NCI-H1694 treated with DMSO at 0.1 percent for 48 hours (cell line): ENCODE results near the gene PLCXD3.
A peak's percentile ranks its signal among the peaks of the same experiment; 100 is the strongest.

Source experiments
- DNase-seq: peaks from one replicate; lab custom pipeline; 2025; lab: John Stamatoyannopoulos, UW

Gene PLCXD3, protein sequence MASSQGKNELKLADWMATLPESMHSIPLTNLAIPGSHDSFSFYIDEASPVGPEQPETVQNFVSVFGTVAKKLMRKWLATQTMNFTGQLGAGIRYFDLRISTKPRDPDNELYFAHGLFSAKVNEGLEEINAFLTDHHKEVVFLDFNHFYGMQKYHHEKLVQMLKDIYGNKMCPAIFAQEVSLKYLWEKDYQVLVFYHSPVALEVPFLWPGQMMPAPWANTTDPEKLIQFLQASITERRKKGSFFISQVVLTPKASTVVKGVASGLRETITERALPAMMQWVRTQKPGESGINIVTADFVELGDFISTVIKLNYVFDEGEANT

DNA sequence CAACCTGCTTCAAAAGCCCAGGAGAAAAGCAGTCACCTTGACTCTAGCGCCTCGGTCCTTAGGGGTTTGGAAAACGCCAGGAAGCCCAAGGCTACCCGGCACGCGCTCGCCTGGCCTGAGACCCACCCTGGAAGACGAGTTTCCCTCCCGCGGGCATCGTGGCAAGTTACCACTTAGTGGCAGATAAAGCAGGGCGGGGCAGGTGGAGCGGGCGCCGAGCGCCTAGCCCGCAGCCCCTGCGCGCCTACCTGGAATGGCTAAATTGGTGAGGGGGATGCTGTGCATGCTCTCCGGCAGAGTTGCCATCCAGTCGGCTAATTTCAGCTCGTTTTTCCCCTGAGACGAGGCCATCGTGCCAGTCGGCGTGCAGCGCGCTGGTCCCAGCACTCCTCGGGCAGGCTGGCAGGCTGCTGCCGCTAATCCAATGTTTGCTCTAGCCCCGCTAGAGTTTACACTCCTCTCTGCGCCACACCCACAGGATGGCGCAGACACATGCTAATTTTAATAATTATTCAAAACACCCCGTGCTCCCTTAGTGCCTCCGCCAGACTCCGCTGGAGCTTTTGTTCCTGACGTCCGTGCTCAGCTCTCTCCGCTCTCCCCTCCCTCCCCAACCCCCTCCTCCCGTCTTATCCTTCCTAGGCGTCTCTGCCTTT is at the start of gene PLCXD3:
Gene PLCXD3 (minus strand): TSS at position 426 of the 656 bp plus-strand sequence. CDS start 75 bp downstream, at position 351.
- DNase-seq = peak; percentile 47

DNA sequence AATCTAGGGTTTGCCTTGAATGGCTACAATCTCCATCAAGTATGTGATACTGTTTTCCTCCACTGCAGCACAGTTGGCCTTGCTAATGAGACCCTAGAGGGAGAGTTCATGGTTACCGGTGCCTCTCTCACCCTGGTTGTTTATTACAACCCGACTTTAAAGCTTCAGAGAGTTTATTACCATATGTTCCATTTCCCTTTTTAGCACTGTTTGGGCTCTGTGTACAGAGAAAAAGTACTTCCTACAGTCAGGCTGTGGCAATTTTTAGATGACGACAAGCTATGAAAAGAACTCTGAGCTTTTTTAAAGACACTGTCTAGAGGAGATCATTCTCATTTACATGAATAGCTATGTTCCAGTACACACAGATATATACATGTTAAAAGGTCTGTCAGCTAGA is 48.8 kb upstream of the PLCXD3 start:
- DNase-seq = no peak

DNA sequence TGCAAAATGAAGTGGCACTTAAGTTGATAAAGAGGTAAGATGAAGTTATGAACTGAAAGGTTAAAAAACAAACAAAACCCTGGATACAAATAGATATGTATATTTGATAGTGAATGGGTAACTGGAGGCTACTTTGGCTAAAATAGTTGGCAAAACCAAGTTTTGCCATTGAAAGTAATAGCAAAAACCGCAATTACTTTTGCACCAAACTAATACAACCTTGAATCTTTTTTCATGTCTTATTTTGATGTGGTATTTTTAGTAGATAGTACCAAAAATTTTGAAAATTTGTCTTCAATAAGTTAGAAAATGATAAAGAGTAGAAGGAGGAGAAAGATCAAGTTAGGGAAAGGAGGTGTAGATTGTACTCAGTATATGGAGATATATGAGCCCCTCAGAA is 47.9 kb upstream of the PLCXD3 start:
- no peak for DNase-seq

DNA sequence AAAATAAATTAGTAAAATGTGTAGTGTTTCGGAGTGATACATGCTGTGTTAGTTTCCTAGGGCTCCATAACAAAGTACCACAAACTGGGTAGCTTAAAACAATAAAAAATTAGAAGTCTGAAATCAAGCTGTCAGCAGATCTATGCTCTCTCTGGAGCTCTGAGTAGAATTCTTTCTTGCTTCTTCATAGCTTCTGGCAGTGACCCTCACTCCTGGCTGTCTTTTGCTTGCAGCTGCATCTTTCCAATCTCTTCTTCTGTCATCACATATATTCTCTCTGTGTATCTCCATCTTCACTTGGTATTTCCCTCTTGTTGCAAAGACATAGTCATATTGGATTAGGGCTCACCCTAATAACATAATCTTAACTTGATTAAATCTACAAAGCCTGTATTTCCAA is 37.6 kb upstream of the PLCXD3 start:
- DNase-seq = no peak

DNA sequence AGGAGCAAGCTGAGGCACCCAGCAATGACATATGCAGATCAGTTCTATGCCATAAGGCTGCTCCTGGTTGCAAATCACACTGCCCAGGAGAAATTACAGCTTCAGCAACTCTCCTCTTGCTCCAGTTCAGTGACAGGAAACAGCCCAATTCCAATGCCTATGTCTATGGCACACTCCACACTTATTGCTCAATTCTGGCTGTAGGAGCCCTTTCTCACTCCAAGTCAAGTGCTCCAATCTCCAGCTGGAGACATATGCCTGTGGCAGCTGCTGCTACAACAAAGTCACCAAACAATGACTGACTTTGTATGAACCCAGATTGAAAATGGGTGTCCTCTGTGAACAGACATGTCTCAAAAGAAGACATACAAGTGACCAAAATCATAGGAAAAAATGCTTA is 31.8 kb upstream of the PLCXD3 start:
- DNase-seq = no peak

DNA sequence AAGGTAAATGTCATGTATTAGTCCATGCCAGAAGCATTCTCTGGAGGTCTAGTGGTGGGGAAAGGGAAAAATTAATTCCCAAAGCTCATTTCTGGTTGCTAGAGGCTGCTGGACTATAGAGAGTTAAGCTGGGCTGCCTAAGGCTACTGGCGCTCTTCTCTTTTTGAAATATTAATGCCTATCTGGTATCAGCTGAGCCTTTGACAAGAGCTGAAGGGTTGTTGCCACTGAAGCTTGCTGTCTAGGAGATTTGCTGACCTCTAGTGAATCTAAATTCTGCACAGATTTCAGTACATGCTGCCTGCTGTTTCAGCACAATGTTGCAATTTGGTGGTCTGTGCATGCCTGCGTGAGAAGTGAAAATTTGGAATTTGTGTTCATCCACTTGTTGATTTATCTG is 29.1 kb upstream of the PLCXD3 start:
- no peak for DNase-seq

DNA sequence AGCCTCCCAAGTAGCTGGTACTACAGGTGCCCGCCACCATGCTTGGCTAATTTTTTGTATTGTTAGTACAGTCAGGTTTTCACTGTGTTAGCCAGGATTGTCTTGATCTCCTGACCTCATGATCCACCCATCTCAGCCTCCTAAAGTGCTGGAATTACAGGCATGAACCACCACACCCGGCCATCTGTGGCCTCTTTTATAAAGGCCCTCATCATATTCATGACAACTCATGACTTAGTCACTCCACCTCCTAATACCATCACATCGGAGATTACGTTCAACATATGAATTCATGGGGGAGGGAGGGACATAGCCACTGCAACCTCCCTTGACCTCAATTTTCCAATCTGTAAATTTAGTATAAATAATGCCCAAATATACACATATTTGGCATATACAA is 27.2 kb upstream of the PLCXD3 start:
- DNase-seq = no peak

DNA sequence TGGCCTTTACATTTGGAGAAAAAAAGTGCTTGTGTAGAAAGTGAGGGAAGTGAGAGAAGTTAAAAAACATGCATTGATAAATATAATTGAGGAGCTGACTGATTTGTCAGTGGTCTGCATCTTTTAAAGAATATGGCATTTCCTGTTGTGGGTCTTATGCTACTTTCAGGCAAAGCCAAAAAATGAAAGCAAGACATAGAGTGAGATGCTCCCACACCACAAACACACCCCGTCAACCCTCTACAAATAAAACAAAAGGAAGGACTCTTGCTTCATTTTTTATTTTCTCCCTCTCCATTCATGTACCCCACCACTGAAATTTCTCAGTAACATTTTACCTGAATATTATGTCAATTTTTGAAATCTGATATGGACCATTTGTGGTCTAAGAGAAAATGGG is 22.1 kb upstream of the PLCXD3 start:
- no peak for DNase-seq

DNA sequence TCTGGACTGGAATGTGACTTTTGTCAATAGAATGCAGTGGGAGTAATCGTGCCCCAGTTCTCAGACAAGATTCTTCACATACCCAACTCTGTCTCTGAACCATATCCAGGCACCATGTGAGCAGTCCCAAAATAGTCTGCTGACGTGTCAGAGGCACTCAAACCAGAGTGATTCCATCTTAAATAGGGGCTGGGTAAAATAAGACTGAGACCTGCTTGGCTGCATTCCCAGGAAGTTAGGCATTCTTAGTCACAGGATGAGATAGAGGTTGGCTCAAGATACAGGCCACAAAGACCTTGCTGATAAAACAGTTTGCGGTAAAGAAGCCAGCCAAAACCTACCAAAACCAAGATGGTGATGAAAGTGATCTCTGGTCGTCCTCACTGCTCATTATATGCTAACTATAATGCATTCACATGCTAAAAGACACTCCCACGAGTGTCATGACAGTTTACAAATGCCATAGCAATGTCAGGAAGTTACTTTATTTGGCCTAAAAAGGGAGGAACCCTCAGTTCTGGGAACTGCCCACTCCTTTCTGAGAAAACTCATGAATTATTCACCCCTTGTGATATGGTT is 16.9 kb upstream of the PLCXD3 start:
- DNase-seq = no peak

DNA sequence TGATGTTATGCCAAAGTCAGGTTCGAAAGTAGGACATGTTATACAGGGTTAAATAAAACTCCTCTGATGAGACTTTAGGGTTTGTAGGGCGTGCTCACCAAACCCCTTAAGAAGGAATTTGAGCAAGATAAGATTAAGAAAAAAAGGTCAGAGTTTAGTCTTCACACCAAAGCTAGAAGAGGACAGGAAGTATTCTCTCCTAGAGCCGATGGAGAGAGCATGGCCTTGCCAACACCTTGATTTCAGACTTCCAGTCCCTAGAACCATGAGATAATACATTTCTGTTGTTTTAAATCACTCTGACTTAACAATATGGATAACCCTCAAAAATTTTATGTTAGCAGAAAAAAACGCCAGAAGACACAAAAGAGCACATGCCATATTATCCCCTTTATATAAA is 16.3 kb upstream of the PLCXD3 start:
- DNase-seq = no peak

DNA sequence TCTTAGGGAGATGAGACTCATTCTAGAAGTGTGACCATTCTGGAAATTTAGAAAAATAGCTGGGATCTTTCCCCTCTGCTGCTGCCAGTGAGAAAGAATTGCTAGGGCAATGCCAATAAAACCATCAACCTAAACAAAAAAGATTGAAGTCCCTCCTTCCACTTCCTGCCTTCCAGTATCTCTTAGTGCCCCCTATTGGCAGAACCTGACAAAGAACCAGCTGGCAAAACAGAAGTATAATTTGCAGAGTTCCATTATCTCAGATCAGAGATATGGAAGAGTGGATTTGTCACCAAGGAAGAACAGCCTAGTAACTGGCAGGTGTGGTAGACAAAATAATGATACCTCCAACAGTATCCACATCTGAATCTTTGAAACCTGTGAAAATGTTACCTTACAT is 13.8 kb upstream of the PLCXD3 start:
- peak; percentile 21 for DNase-seq

DNA sequence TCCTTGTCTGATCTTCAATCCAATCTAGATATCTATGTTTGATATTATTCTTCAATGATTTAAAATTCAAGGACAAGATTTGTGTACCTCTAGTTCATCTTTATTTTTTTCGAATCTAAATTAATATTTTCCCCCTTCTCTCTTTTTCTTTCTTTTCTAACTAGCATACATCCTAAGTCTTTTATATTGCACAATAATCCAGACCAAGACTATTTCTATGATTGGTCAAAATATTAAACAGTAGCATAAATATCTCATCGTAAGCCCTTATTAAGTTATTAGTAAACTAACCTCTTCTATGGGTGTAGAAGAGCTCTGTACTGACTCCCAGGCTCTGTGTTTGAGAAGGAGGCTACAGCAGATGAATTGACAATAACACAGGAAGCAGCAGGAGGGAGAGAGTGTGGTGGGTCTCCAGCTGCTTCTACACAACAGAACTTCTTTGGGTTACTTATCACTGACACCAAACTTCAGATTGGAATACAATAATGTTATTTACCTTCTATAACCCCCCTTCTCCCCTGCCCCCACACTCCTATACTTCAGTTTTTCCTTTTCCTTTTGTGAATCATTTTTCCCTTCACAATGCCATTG is 11.9 kb upstream of the PLCXD3 start:
- DNase-seq = no peak

DNA sequence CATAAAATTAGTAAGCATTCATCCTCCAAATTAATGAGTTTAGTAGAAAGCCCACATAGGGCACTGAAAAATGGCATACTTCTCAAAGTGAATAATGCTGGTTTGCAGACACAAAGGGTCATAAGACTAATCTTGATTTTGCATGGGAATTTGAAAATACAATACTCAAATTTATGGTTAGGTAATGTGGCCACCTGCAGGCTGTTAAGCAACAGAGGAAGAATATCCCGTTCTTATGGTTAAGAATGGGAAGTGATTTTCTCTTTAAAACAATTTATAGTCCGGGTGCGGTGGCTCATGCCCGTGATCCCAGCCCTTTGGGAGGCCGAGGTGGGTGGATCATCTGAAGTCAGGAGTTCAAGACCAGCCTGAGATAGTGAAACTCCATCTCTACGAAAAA is 9.4 kb upstream of the PLCXD3 start:
- no peak for DNase-seq

DNA sequence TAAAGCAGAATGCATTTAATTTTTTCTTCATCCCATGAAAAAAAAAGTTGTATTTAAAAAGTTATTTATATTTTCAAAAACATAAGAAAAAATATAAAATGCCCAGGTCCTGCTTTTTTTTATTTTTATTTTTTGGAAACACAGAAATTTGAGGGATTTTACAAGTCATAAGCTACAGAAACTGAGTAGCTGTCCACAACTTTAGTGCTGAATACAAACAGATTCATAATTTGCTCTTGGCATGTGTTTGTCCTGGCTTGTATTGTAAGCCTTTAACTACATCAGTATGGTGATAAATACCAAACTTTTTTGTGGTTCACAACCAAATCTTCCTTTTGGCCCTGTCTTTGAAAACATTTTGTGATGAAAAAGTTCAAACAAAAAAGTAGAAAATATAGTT is 7.5 kb upstream of the PLCXD3 start:
- no peak for DNase-seq

DNA sequence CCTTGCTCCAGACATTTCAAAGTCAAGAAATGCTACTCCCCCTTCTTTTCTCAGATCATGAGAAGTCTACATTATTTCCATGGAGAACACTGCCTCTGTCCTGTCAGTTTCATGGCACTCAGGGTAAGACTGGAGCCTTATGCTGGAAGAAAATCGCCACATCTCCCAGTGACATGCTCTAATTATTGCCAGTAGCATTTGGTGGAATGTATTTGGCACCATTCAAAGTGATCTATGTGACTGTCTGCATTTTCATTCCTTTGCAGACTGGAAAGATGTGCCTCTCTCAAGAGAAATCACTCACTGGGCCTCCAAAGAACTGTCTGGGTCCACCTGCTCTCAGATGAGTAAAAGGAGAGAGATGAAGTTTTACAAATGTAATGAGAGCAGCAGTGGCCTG is 840 bp upstream of the PLCXD3 start:
- DNase-seq = no peak

DNA sequence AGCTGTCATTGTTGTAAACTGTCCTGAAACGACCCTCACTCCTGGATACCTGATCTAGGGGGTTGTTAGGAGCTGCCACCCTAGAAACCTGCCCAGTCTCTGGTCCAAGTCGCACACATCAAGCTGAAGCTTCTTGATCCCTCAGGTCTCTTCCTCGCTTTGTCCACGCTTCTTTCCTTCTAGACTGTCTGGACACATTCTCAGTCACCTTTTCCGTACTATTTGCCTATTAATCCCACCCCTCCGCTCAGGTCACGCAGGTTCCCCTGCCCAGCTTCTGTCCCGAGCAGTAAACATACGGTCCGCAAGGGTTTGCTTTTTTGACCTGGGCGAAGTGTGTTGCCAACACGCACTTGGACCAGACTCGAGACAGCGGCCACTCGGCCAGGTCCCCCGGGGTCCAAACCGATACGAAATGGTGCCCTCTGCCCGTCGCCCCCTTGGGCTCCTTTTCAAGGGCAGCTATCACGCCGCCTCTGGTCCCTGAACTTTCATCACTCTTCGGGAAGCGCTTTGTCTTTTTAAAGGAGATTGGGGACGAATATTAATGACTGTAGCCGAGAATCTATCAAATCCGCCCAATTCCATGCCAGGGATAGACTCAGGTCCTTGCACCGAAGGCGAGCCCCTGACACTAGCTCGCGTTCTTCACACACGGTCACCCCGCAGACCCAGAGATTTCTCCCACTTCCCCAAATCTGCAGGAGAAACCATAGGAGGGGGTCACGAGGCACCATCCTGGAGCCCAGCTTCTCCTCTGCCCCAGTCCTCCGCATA is 814 bp downstream of the PLCXD3 start:
- no peak for DNase-seq

DNA sequence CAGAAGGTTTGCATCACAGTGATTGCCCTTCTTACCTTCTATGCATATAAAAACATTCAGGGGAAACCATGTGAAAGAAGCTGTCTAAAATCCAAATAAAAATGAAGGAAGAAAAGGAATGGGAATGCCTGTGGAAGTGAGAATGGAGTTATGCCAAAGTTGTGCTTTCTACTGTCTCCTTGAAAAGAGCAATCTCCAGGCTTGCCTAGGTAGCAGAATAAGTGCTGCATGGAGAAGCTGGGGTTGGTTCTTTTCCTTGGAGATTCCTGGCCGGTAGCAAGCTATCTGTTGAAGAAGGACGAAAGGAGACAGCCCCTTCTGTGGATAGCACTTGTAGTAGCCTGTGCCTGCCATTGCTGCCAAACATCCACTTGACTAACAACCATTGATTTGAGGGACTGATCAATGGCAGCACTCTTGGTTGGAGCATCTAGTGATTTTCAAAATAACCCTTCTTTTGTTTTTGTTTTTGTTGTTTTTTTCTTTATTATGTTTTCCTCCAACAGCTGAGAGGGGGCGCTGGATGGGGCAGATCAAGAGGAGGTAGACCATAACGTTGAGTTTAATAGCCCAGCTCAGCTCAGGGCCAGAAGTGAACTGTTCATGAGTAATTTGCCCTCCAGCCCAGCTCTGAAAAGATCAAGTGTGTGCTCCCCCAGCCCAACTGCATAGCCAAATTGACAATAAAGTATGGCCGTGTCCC is 1.6 kb downstream of the PLCXD3 start:
- no peak for DNase-seq

DNA sequence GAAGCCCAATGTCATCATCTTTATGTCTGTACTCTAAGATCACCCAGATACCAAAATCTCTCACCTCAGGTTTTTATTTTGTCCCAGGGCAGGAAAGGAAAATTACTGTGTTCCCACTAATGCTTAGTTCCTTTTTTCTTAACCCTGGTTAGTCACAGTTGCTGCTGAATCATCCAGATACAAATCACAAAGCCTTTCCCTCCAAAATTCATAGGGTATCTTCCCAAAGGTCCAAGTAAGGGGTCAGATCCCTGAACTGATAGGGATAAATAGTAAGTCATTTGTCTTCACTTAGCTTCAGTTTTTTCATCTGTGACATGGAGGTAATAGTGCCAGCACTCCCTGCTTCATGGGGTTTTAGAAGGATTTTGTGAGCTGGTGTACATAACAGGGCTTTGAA is 2.2 kb downstream of the PLCXD3 start:
- DNase-seq = no peak

DNA sequence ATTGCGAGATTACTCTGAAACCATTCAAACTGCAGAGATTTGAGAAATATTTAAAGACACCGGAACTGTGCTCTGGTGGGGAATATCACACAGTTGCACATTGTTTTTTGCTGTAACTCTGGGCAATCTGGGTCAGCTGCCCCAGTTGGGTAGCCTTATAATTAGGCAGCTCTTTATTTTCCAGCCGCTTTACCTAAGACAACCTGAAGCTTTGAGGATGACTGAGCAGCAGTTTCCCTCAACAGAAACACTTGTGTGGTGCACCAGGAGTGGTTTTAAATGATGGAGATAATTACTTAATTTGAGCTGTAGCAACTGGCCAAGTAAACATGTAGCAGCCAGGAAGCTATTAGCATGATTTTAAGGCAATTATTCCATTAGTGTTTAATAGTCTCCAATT is 2.9 kb downstream of the PLCXD3 start:
- DNase-seq = no peak

DNA sequence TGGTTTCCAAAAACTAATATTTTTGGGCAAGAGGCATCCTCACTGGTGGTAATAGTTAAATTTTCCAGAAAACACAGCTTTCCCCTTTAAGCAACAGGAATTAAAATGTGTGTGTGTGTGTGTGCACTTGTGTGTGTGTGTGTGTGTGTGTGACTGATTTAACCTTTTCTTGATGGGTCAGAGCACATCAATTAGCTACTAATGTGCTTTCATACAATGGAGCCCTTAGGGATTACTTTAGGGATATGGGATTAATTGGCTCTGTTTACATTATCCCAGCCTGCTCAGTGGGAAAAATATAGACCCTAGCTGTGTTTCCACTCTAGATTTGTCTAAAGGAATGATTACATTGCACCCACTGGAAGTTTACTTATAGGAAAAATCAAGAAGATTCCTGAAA is 6.5 kb downstream of the PLCXD3 start:
- DNase-seq = no peak

DNA sequence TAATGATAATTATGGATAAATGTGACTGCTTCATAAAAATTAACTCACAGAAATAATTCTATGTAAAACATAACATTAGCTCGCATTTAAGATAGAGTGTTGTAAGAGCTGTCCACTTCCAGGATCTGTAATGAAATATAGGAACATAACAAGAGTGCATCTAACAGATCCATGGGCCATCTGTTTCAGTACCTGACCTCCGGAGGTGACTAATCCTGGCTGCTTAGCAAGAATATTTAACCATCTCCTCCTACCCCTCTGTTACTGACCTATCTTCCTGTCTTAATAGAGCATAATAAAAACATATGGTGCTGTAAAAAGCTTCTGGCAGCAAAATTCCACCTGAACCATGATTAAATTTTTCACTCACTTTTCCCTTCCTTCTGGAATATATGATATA is 7.1 kb downstream of the PLCXD3 start:
- no peak for DNase-seq
